Testis (tissue), 3 donors: ENCODE data around the gene PGAM2. TPM values are rescaled to one million over a fixed set of nuclear protein-coding genes. Genes with fewer than 3 reads are reported as not detected.

Experiments used
- DNase-seq: peaks from one replicate; pipeline ENCODE4 v3.0.0-alpha.2; 2019
- H3K27ac ChIP-seq, 2 donors: fragments of 200-600 bp; sonication (generic); one replicate each; pipeline ENCODE4 v1.5.1; 2019
- H3K27me3 ChIP-seq: fragments of 200-600 bp; sonication (generic); one replicate; pipeline ENCODE4 v1.5.1; 2019
- H3K36me3 ChIP-seq: fragments of 200-600 bp; sonication (generic); one replicate; pipeline ENCODE4 v1.5.1; 2017; ENCODE audit warnings: low read depth; ENCODE audit errors: missing control alignments
- H3K4me1 ChIP-seq: fragments of 200-600 bp; sonication (generic); one replicate; pipeline ENCODE4 v1.5.1; 2019
- H3K4me3 ChIP-seq, 2 donors: fragments of 200-600 bp; sonication (generic); one replicate each; pipeline ENCODE4 v1.5.1; 2017 to 2019
- H3K9me3 ChIP-seq: fragments of 200-600 bp; sonication (generic); one replicate; pipeline ENCODE4 v1.5.1; 2017
- CTCF ChIP-seq, 3 experiments: fragments of 450-650 bp in 2 of 3; fragments of 200-600 bp in 1 of 3; sonication (generic) in 1 of 3; IDR thresholded peaks; one replicate each; pipeline ENCODE4 v1.5.1; 2016 to 2019; ENCODE audit warnings: antibody characterized with exemption in 3 of 3, mild to moderate bottlenecking in 2 of 3, moderate library complexity in 1 of 3
- POLR2A ChIP-seq: fragments of 450-650 bp; IDR thresholded peaks from one replicate; pipeline ENCODE4 v1.6.1; 2017; ENCODE audit warnings: antibody characterized with exemption, mild to moderate bottlenecking, moderate library complexity
- WGBS, 2 donors: methylation state at CpG; one replicate each; pipeline ENCODE4 v1.1.5; 2018; 5-methylcytosine and 5-hydroxymethylcytosine counted together
- intact Hi-C: fragments of 100-400 bp; cut with DNase I; formaldehyde crosslinking; loops from one replicate; pipeline ENCODE4 v1.15.1; 2023; ENCODE audit warnings: low total_unique reads
- polyA plus RNA-seq: library from polyadenylated mRNA; stranded (reverse); fragments of 350-450 nt; fragmentation: Illumina TruSeq; extraction: RNeasy Lipid Tissue Mini Kit (QIAGEN cat#74804); gene quantifications from one replicate; pipeline ENCODE4 v1.2.3, GENCODE V29; 2014; ENCODE audit warnings: low read depth, low replicate concordance; ENCODE audit not compliant: insufficient read depth
- total RNA-seq, 2 donors: library from RNA; depleted of rRNA; stranded (reverse); fragments of >200 nt; gene quantifications; one replicate each; pipeline ENCODE4 v1.2.3, GENCODE V29; 2016

Gene PGAM2
- total and polyA plus RNA-seq, 3 donors from 2014 or later = 85.1 to 298 (median 139) TPM

- Histone ChIP-seq H3K4me1 (peaks cover 10% of the 10 kb centered on the region), H3K27me3 (no peaks in the 10 kb centered on the region), H3K9me3 (no peaks in the 10 kb centered on the region), H3K4me3 (no peak overlapping the region), H3K27ac (no peak overlapping the region), H3K36me3 (no peaks in the 10 kb centered on the region)
- TF ChIP-seq POLR2A (no peak), CTCF (IDR thresholded peaks at IDR 0.05) (no peak)
- DNase-seq = no peak
- WGBS, 2 donors = 75 to 93% methylated on average over 3 to 5 of the region's 5 CpGs
- intact Hi-C loops = no loop called here
Observed at GRCh38 chr7:44080118-44080517, 14.8 kb upstream of the PGAM2 start.

GRCh38 chr7:44079331-44080021 lies 14.1 kb upstream of the PGAM2 start:
- TF ChIP-seq CTCF (IDR thresholded peaks at IDR 0.05) = no peak
- TF ChIP-seq POLR2A = no peak
- Histone ChIP-seq H3K4me1 (peaks cover 10% of the 10 kb centered on the region), H3K27me3 (no peaks in the 10 kb centered on the region), H3K27ac (no peak overlapping the region), H3K36me3 (no peaks in the 10 kb centered on the region), H3K4me3 (no peak overlapping the region), H3K9me3 (no peaks in the 10 kb centered on the region)
- no peak for DNase-seq
- intact Hi-C loops = no loop called here
- WGBS, 2 donors = 84 to 88% methylated on average over 8 to 11 of the region's 11 CpGs

GRCh38 chr7:44078521-44078920 lies 13.2 kb upstream of the PGAM2 start:
- intact Hi-C loops = no loop called here
- H3K36me3 ChIP-seq = no peaks in the 10 kb centered on the region
- DNase-seq = no peak

GRCh38 chr7:44077681-44078091 lies 12.3 kb upstream of the PGAM2 start:
- DNase-seq = no peak
- Histone ChIP-seq H3K27ac (no peak overlapping the region), H3K27me3 (no peaks in the 10 kb centered on the region), H3K9me3 (no peaks in the 10 kb centered on the region), H3K36me3 (no peaks in the 10 kb centered on the region), H3K4me3 (no peak overlapping the region), H3K4me1 (peaks cover 4% of the 10 kb centered on the region)
- 80 to 89% methylated on average over 5 of the region's 5 CpGs for WGBS, 2 donors
- TF ChIP-seq POLR2A (no peak), CTCF (IDR thresholded peaks at IDR 0.05) (no peak)
- intact Hi-C loops = no loop called here

More at GRCh38 chr7:44078521-44078920, 13.2 kb upstream of the PGAM2 start:
- WGBS, 2 donors = 78 to 86% methylated on average over 8 of the region's 8 CpGs
- no peak overlapping the region for H3K27ac ChIP-seq
- no peaks in the 10 kb centered on the region for H3K9me3 ChIP-seq
- H3K27me3 ChIP-seq = no peaks in the 10 kb centered on the region
- TF ChIP-seq POLR2A (no peak), CTCF (IDR thresholded peaks at IDR 0.05) (no peak)
- no peak overlapping the region for H3K4me3 ChIP-seq
- H3K4me1 ChIP-seq = peaks cover 4% of the 10 kb centered on the region

- DNase-seq = no peak
- H3K36me3 ChIP-seq = no peaks in the 10 kb centered on the region
- 91 to 93% methylated on average over 9 of the region's 9 CpGs for WGBS, 2 donors
Observed at GRCh38 chr7:44077061-44077460, 11.7 kb upstream of the PGAM2 start.

More at GRCh38 chr7:44077061-44077460, 11.7 kb upstream of the PGAM2 start:
- peaks cover 4% of the 10 kb centered on the region for H3K4me1 ChIP-seq
- TF ChIP-seq POLR2A (no peak), CTCF (IDR thresholded peaks at IDR 0.05) (no peak)
- no peaks in the 10 kb centered on the region for H3K9me3 ChIP-seq
- intact Hi-C loops = no loop called here
- no peak overlapping the region for H3K4me3 ChIP-seq
- H3K27me3 ChIP-seq = no peaks in the 10 kb centered on the region
- no peak overlapping the region for H3K27ac ChIP-seq
